Ascending aorta (tissue), 2 donors: ENCODE measurements around the gene PSD. TPM values are rescaled to one million over a fixed set of nuclear protein-coding genes. Genes with fewer than 3 reads are reported as not detected.

Experiments
- DNase-seq, 2 donors: peaks; one replicate each; pipeline ENCODE4 v3.0.0-alpha.2; 2019; ENCODE audit warnings: low spot score in 2 of 2
- H3K27ac ChIP-seq, 2 donors: fragments of 200-600 bp; sonication (generic); one replicate each; pipeline ENCODE4 v1.5.1; 2016 to 2017; ENCODE audit warnings: mild to moderate bottlenecking in 1 of 2
- H3K27me3 ChIP-seq: fragments of 200-600 bp; sonication (generic); one replicate; pipeline ENCODE4 v1.5.1; 2017
- H3K36me3 ChIP-seq, 2 donors: fragments of 200-600 bp; sonication (generic); one replicate each; pipeline ENCODE4 v1.5.1; 2016
- H3K4me1 ChIP-seq, 2 donors: fragments of 200-600 bp; sonication (generic); one replicate each; pipeline ENCODE4 v1.5.1; 2016 to 2017; ENCODE audit warnings: mild to moderate bottlenecking in 1 of 2
- H3K4me3 ChIP-seq, 2 donors: fragments of 200-600 bp; sonication (generic); one replicate each; pipeline ENCODE4 v1.5.1; 2016 to 2017; ENCODE audit warnings: mild to moderate bottlenecking in 1 of 2
- H3K9me3 ChIP-seq, 2 donors: fragments of 200-600 bp; sonication (generic); one replicate each; pipeline ENCODE4 v1.5.1; 2016
- CTCF ChIP-seq, 3 experiments: fragments of 200-600 bp in 2 of 3; fragments of 450-650 bp in 1 of 3; sonication (generic) in 2 of 3; IDR thresholded peaks; one replicate each; pipeline ENCODE4 v1.5.1; 2016 to 2019; ENCODE audit warnings: antibody characterized with exemption in 3 of 3, mild to moderate bottlenecking in 1 of 3, moderate library complexity in 1 of 3
- intact Hi-C: fragments of 100-400 bp; cut with DNase I; formaldehyde crosslinking; loops from one replicate; pipeline ENCODE4 v1.15.1; 2023
- total RNA-seq: library from RNA; depleted of rRNA; stranded (reverse); fragments of >200 nt; gene quantifications from one replicate; pipeline ENCODE4 v1.1.0, GENCODE V29; 2016

The PSD gene
- total RNA-seq, 1 donor from 2014 or later, result not detected

DNA sequence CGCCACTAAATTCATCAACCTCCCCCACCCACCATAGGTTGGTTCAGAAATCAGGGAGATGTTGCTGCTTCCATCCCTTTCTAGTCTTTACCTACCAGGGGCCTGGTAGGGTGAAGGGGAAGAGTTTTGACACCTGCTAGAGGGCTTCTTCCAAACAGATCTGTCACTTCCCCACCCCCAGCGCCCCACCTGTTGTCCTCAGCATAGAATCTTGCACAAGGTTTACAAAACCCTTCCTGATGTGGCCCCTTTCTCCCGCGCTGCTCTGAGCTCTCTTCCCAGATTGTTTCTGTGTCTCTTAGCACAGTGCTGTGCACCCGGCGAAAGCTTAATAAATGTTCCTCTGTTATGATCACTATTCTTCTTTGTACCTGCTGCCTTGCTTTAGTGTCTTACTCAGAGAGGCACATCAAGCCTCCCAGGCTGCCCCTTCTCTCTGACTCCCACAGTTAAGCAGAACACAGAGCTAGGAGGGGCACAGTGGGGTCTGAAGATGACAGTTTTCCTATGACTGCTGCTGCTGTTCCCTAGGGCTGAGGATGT lies 44.0 kb upstream of the PSD start:
- intact Hi-C loops, result no loop called here
- no peaks in the 10 kb centered on the region for H3K27me3 ChIP-seq
- no peak for DNase-seq
- peaks cover 0 to 7% of the 10 kb centered on the region in 2 donors for H3K4me1 ChIP-seq
- no peak overlapping the region for H3K27ac ChIP-seq
- H3K36me3 ChIP-seq, result no peaks in the 10 kb centered on the region
- TF ChIP-seq CTCF (IDR thresholded peaks at IDR 0.05), result no peak
- no peak overlapping the region for H3K4me3 ChIP-seq
- no peaks in the 10 kb centered on the region for H3K9me3 ChIP-seq

- DNase-seq, result peak; percentile 68 to 93
- TF ChIP-seq CTCF (IDR thresholded peaks at IDR 0.05), result no peak
- Histone ChIP-seq H3K36me3 (no peaks in the 10 kb centered on the region), H3K27ac (no peak overlapping the region), H3K4me1 (peaks cover 0 to 7% of the 10 kb centered on the region in 2 donors), H3K4me3 (peak overlapping the region; percentile 62 to 71), H3K9me3 (no peaks in the 10 kb centered on the region), H3K27me3 (no peaks in the 10 kb centered on the region)
- intact Hi-C loops, result loop anchor here (1.0 kb wide), 2 partner anchors 11 to 41 kb away; partner anchors contain the start of gene ACTR1A
Measured at GRCh38 chr10:102461187-102462054, 42.8 kb upstream of the PSD start.

GRCh38 chr10:102460836-102461186 lies 42.2 kb upstream of the PSD start:
- Histone ChIP-seq H3K9me3 (no peaks in the 10 kb centered on the region), H3K4me3 (peak overlapping the region; percentile 62 to 71), H3K36me3 (no peaks in the 10 kb centered on the region), H3K27ac (no peak overlapping the region), H3K27me3 (no peaks in the 10 kb centered on the region), H3K4me1 (peaks cover 0 to 7% of the 10 kb centered on the region in 2 donors)
- intact Hi-C loops, result loop anchor here (1.0 kb wide), 2 partner anchors 11 to 41 kb away; partner anchors contain the start of gene ACTR1A
- no peak for TF ChIP-seq CTCF (IDR thresholded peaks at IDR 0.05)
- no peak for DNase-seq

GRCh38 chr10:102458656-102459055 lies 40.1 kb upstream of the PSD start:
- TF ChIP-seq CTCF (IDR thresholded peaks at IDR 0.05), result no peak
- Histone ChIP-seq H3K27ac (no peak overlapping the region), H3K4me3 (no peak overlapping the region), H3K27me3 (no peaks in the 10 kb centered on the region), H3K36me3 (no peaks in the 10 kb centered on the region), H3K9me3 (no peaks in the 10 kb centered on the region), H3K4me1 (peaks cover 0 to 7% of the 10 kb centered on the region in 2 donors)
- intact Hi-C loops, result no loop called here
- DNase-seq, result no peak

GRCh38 chr10:102457591-102458150 lies 39.1 kb upstream of the PSD start:
- intact Hi-C loops, result no loop called here
- no peak for DNase-seq
- no peak overlapping the region for H3K4me3 ChIP-seq
- H3K36me3 ChIP-seq, result no peaks in the 10 kb centered on the region
- no peak for TF ChIP-seq CTCF (IDR thresholded peaks at IDR 0.05)
- H3K27ac ChIP-seq, result no peak overlapping the region
- peaks cover 0 to 7% of the 10 kb centered on the region in 2 donors for H3K4me1 ChIP-seq
- no peaks in the 10 kb centered on the region for H3K27me3 ChIP-seq
- H3K9me3 ChIP-seq, result no peaks in the 10 kb centered on the region
